SK-N-SH (cell line): ENCODE results near the gene DCBLD1. TPM values are rescaled to one million over a fixed set of nuclear protein-coding genes. Genes with fewer than 3 reads are reported as not detected.

Experiments
- CTCF ChIA-PET: fragments of 300-600, 350-600 bp; formaldehyde crosslinking; extraction: SDS; loops from one replicate; lab custom pipeline; 2021; lab: Yijun Ruan, JAX
- POLR2A ChIA-PET: fragments of 350-600 bp; sonication (Branson Sonifier 250); formaldehyde crosslinking; extraction: SDS; loops from one replicate; lab custom pipeline; 2020; ENCODE audit warnings: antibody characterized with exemption, inconsistent platforms; lab: Yijun Ruan, JAX
- DNase-seq: peaks from one replicate; pipeline ENCODE4 v3.0.0; 2012
- H2AFZ ChIP-seq: fragments of 200-600 bp; sonication (generic); 2 replicates; pipeline ENCODE4 v1.8.1; 2016; ENCODE audit warnings: antibody characterized with exemption, mild to moderate bottlenecking, low read depth
- H3F3A ChIP-seq: fragments of 200-600 bp; sonication (generic); replicated peaks from 2 replicates; pipeline ENCODE3; 2016; ENCODE audit warnings: antibody characterized with exemption, mild to moderate bottlenecking; ENCODE audit not compliant: insufficient read depth
- H3K27ac ChIP-seq, 2 experiments: fragments of 200-500 bp in 1 of 2; fragments of 200-600 bp in 1 of 2; sonication (Bioruptor generic) in 1 of 2; sonication (generic), shearing (Covaris generic) in 1 of 2; 2 replicates each; pipeline versions ENCODE4 v1.5.1 to v1.6.1; 2014 to 2016; ENCODE audit warnings: low read depth in 2 of 2, inconsistent platforms in 1 of 2, low read length in 1 of 2, mild to moderate bottlenecking in 1 of 2, mixed read lengths in 1 of 2
- H3K27me3 ChIP-seq: fragments of 200-600 bp; sonication (generic), shearing (Covaris generic); 2 replicates; pipeline ENCODE4 v1.6.1; 2016; ENCODE audit warnings: mixed run types; ENCODE audit not compliant: insufficient read depth
- H3K36me3 ChIP-seq, 2 experiments: fragments of 200-500 bp in 1 of 2; fragments of 200-600 bp in 1 of 2; sonication (Bioruptor generic) in 1 of 2; sonication (generic) in 1 of 2; replicated peaks in 1 of 2; 2 replicates each; pipeline versions ENCODE3 to v1.5.1; 2014 to 2016; ENCODE audit warnings: low read length in 1 of 2, mild to moderate bottlenecking in 1 of 2; ENCODE audit not compliant: insufficient read depth in 2 of 2, control insufficient read depth in 1 of 2
- H3K4me1 ChIP-seq, 2 experiments: fragments of 200-500 bp in 1 of 2; fragments of 200-600 bp in 1 of 2; sonication (Bioruptor generic) in 1 of 2; sonication (generic), shearing (Covaris generic) in 1 of 2; 2 replicates each; pipeline versions ENCODE4 v1.5.1 to v1.6.1; 2014 to 2016; ENCODE audit warnings: low read depth in 1 of 2, low read length in 1 of 2, mixed run types in 1 of 2; ENCODE audit not compliant: insufficient read depth in 2 of 2, control insufficient read depth in 1 of 2
- H3K4me2 ChIP-seq: fragments of 200-600 bp; sonication (generic), shearing (Covaris generic); 2 replicates; pipeline ENCODE4 v1.6.1; 2017; ENCODE audit warnings: mixed run types
- H3K4me3 ChIP-seq, 2 experiments: fragments of 200-500 bp in 1 of 2; fragments of 200-600 bp in 1 of 2; sonication (Bioruptor generic) in 1 of 2; sonication (generic), shearing (Covaris generic) in 1 of 2; 2 replicates each; pipeline versions ENCODE4 v1.5.1 to v1.8.1; 2014 to 2016; ENCODE audit warnings: low read depth in 2 of 2, inconsistent platforms in 1 of 2, low read length in 1 of 2, mild to moderate bottlenecking in 1 of 2, mixed read lengths in 1 of 2, moderate library complexity in 1 of 2
- H3K79me2 ChIP-seq: fragments of 200-600 bp; sonication (generic); 2 replicates; pipeline ENCODE4 v1.8.1; 2017; ENCODE audit warnings: mild to moderate bottlenecking; ENCODE audit not compliant: insufficient read depth
- H3K9ac ChIP-seq: fragments of 200-600 bp; sonication (generic); 2 replicates; pipeline ENCODE4 v1.6.1; 2017; ENCODE audit warnings: mixed run types
- H3K9me2 ChIP-seq: fragments of 200-600 bp; sonication (generic); 2 replicates; pipeline ENCODE4 v1.6.1; 2017; ENCODE audit warnings: mixed run types
- H3K9me3 ChIP-seq: fragments of 200-600 bp; sonication (generic); 2 replicates; pipeline ENCODE4 v1.6.1; 2017; ENCODE audit warnings: mixed run types, mild to moderate bottlenecking, moderate library complexity
- H4K20me1 ChIP-seq: fragments of 200-600 bp; sonication (generic); 2 replicates; pipeline ENCODE4 v1.6.1; 2017; ENCODE audit warnings: mild to moderate bottlenecking, mixed run types; ENCODE audit not compliant: insufficient read depth
- CHD2 ChIP-seq: fragments of 150-350 bp; IDR thresholded peaks from 2 replicates; pipeline ENCODE4 v1.6.1; 2018; ENCODE audit warnings: low read length; ENCODE audit not compliant: partially characterized antibody
- EP300 ChIP-seq, 2 experiments: IDR thresholded peaks; 2 replicates each; pipeline versions ENCODE4 v1.4.0 to v1.6.1; 2012; ENCODE audit warnings: borderline replicate concordance in 1 of 2, low read depth in 1 of 2, low read length in 1 of 2
- FOSL2 ChIP-seq: IDR thresholded peaks from 2 replicates; pipeline ENCODE4 v1.4.0; 2012; ENCODE audit warnings: low read depth, mild to moderate bottlenecking, moderate library complexity, borderline replicate concordance
- GATA2 ChIP-seq: sonication (generic); formaldehyde crosslinking; IDR thresholded peaks from 2 replicates; pipeline ENCODE4 v1.5.0; 2020; ENCODE audit warnings: mild to moderate bottlenecking, missing genetic modification reagents
- IRF3 ChIP-seq: fragments of 150-350 bp; IDR thresholded peaks from 2 replicates; pipeline ENCODE4 v1.6.1; 2016; ENCODE audit warnings: mild to moderate bottlenecking, low read depth, low read length
- JUND ChIP-seq: IDR thresholded peaks from 2 replicates; pipeline ENCODE4 v1.4.0; 2012
- MAX ChIP-seq: IDR thresholded peaks from 2 replicates; pipeline ENCODE4 v1.4.0; 2012; ENCODE audit warnings: low read depth
- MXI1 ChIP-seq: IDR thresholded peaks from 2 replicates; pipeline ENCODE4 v1.6.1; 2012; ENCODE audit warnings: mild to moderate bottlenecking, low read depth, low read length, improper control_type of control experiment
- NRF1 ChIP-seq: IDR thresholded peaks from 2 replicates; pipeline ENCODE4 v1.6.1; 2012; ENCODE audit warnings: low read depth, mild to moderate bottlenecking, low read length
- RCOR1 ChIP-seq: fragments of 150-350 bp; IDR thresholded peaks from 2 replicates; pipeline ENCODE4 v1.6.1; 2017; ENCODE audit warnings: antibody characterized with exemption, low read length
- SIN3A ChIP-seq: IDR thresholded peaks from 2 replicates; pipeline ENCODE4 v1.6.1; 2012; ENCODE audit warnings: low read depth, mild to moderate bottlenecking, low read length, moderate library complexity, borderline replicate concordance
- SMC3 ChIP-seq: IDR thresholded peaks from 2 replicates; pipeline ENCODE4 v1.6.1; 2012; ENCODE audit warnings: low read depth, low read length, improper control_type of control experiment
- TAF1 ChIP-seq: IDR thresholded peaks from 2 replicates; pipeline ENCODE4 v1.6.1; 2012; ENCODE audit warnings: low read depth, mild to moderate bottlenecking, low read length, moderate library complexity, borderline replicate concordance
- TCF12 ChIP-seq: IDR thresholded peaks from 2 replicates; pipeline ENCODE4 v1.4.0; 2012
- TEAD4 ChIP-seq: IDR thresholded peaks from 2 replicates; pipeline ENCODE4 v1.4.0; 2012; ENCODE audit warnings: mild to moderate bottlenecking, borderline replicate concordance; ENCODE audit not compliant: insufficient read depth
- USF1 ChIP-seq: IDR thresholded peaks from 2 replicates; pipeline ENCODE4 v1.4.0; 2012; ENCODE audit warnings: low read depth, borderline replicate concordance
- YY1 ChIP-seq: IDR thresholded peaks from 2 replicates; pipeline ENCODE4 v1.4.0; 2012; ENCODE audit warnings: low read depth, mild to moderate bottlenecking
- ZBTB33 ChIP-seq: IDR thresholded peaks from 2 replicates; pipeline ENCODE4 v1.4.0; 2012; ENCODE audit warnings: low read depth, borderline replicate concordance
- WGBS: methylation state at CpG from one replicate; pipeline ENCODE4 v1.1.6; 2017; ENCODE audit warnings: low lambda C conversion rate; 5-methylcytosine and 5-hydroxymethylcytosine counted together
- polyA plus RNA-seq, 3 experiments: library from polyadenylated mRNA; depleted of rRNA; stranded (reverse); fragments of >200 nt; gene quantifications; 2 replicates each; pipeline ENCODE4 v1.2.3, GENCODE V29; 2012
- TF ChIP-seq, protein P1 (sequence below): fragments of 150-350 bp; IDR thresholded peaks from 2 replicates; pipeline ENCODE4 v1.6.1; 2017; ENCODE audit warnings: antibody characterized with exemption, low read length, low read depth, borderline replicate concordance
- TF ChIP-seq, protein P2 (sequence below): fragments of 200-600 bp; sonication (generic); IDR thresholded peaks from 2 replicates; pipeline ENCODE4 v1.6.1; 2017; ENCODE audit warnings: antibody characterized with exemption, mild to moderate bottlenecking, moderate library complexity

DCBLD1 gene
- polyA plus RNA-seq, 1 of the 3 experiments (the other 2 are of a cell fraction) = 82.2 TPM

DNA sequence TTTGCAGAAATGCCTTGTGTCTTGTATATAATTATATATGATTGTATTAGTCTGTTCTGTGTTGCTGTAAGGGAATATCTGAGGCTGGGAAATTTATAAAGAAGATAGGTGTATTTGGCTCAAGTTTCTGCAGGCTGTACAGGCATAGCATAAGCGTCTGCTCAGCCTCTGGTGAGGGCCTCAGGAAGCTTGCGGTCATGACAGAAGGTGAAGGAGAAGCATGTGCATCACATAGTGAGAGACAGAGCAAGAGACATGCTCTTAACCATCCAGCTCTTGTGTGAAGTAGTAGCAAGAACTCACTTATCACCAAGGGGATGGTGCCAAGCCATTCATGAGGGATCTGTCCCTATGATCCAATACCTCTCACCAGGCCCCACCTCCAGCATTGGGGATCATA lies 6.5 kb downstream of the DCBLD1 start:
- H3K9ac ChIP-seq = no peak overlapping the region
- H3K27me3 ChIP-seq = no peaks in the 10 kb centered on the region
- CTCF ChIA-PET = interaction anchor here (1.7 kb wide), 1 partner anchor 39 kb away, joined by 7 read pairs; no protein-coding TSS in a partner anchor
- peaks cover 0 to 44% of the 10 kb centered on the region in 2 experiments for H3K36me3 ChIP-seq
- peak overlapping the region in 1 of 2 experiments; percentile 97; a peak in 2 of 4 replicates for H3K27ac ChIP-seq
- no peak overlapping the region for H2AFZ ChIP-seq
- no peaks in the 10 kb centered on the region for H3K9me3 ChIP-seq
- H3F3A ChIP-seq = peaks cover 63% of the 10 kb centered on the region
- no peaks in the 10 kb centered on the region for H3K9me2 ChIP-seq
- POLR2A ChIA-PET = no interaction called here
- 0 out of 2 replicates have a peak overlapping the region, but pooled peaks have one; percentile 22 for H3K4me2 ChIP-seq
- WGBS = 57% methylated on average over 2 of the region's 2 CpGs
- no peaks in the 10 kb centered on the region for H4K20me1 ChIP-seq
- no peak for DNase-seq
- TF ChIP-seq USF1 (no peak), GATA2 (no peak), ZBTB33 (no peak), MAX (no peak), IRF3 (no peak)
- no peak overlapping the region for H3K4me3 ChIP-seq
- H3K79me2 ChIP-seq = peaks cover 100% of the 10 kb centered on the region
- H3K4me1 ChIP-seq = peaks cover 0 to 28% of the 10 kb centered on the region in 2 experiments

GRCh38 chr6:117491916-117492315 lies 9.4 kb downstream of the DCBLD1 start:
- H3K9me2 ChIP-seq = no peaks in the 10 kb centered on the region
- peaks cover 0 to 15% of the 10 kb centered on the region in 2 experiments for H3K36me3 ChIP-seq
- peak overlapping the region; percentile 60 for H3K9ac ChIP-seq
- no peaks in the 10 kb centered on the region for H4K20me1 ChIP-seq
- peak overlapping the region; percentile 73 for H3K4me2 ChIP-seq
- H3K4me3 ChIP-seq = peak overlapping the region in 1 of 2 experiments; percentile 30; a peak in 3 of 4 replicates
- H3K27ac ChIP-seq = peak overlapping the region; percentile 75 to 97; a peak in 3 of 4 replicates
- peaks cover 0 to 52% of the 10 kb centered on the region in 2 experiments for H3K4me1 ChIP-seq
- ChIA-PET CTCF (no interaction called here), POLR2A (no interaction called here)
- 0 out of 2 replicates have a peak overlapping the region, but pooled peaks have one; percentile 34 for H2AFZ ChIP-seq
- WGBS = 4% methylated on average over 5 of the region's 5 CpGs
- H3K27me3 ChIP-seq = no peaks in the 10 kb centered on the region
- no peaks in the 10 kb centered on the region for H3K9me3 ChIP-seq
- H3F3A ChIP-seq = peaks cover 86% of the 10 kb centered on the region
- peaks cover 99% of the 10 kb centered on the region for H3K79me2 ChIP-seq
- DNase-seq = no peak
- TF ChIP-seq, protein P1, sequence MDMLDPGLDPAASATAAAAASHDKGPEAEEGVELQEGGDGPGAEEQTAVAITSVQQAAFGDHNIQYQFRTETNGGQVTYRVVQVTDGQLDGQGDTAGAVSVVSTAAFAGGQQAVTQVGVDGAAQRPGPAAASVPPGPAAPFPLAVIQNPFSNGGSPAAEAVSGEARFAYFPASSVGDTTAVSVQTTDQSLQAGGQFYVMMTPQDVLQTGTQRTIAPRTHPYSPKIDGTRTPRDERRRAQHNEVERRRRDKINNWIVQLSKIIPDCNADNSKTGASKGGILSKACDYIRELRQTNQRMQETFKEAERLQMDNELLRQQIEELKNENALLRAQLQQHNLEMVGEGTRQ = no peak
- TF ChIP-seq TAF1 (no peak), SMC3 (no peak), JUND (peak; percentile 56), FOSL2 (peak; percentile 44; the same call in 1 of the 2 replicates), CHD2 (no peak), MXI1 (no peak), NRF1 (no peak), TCF12 (peak; percentile 63), MAX (no peak), RCOR1 (no peak), TEAD4 (peak; percentile 18; the same call in 1 of the 2 replicates), EP300 (IDR thresholded peaks at IDR 0.05; ENCODE audit: borderline replicate concordance in 1 of 2, low read depth in 1 of 2, low read length in 1 of 2) (peak in 1 of 2 experiments; percentile 58; a peak in 1 of 4 replicates), YY1 (no peak), SIN3A (no peak), GATA2 (no peak)
- TF ChIP-seq, protein P2, sequence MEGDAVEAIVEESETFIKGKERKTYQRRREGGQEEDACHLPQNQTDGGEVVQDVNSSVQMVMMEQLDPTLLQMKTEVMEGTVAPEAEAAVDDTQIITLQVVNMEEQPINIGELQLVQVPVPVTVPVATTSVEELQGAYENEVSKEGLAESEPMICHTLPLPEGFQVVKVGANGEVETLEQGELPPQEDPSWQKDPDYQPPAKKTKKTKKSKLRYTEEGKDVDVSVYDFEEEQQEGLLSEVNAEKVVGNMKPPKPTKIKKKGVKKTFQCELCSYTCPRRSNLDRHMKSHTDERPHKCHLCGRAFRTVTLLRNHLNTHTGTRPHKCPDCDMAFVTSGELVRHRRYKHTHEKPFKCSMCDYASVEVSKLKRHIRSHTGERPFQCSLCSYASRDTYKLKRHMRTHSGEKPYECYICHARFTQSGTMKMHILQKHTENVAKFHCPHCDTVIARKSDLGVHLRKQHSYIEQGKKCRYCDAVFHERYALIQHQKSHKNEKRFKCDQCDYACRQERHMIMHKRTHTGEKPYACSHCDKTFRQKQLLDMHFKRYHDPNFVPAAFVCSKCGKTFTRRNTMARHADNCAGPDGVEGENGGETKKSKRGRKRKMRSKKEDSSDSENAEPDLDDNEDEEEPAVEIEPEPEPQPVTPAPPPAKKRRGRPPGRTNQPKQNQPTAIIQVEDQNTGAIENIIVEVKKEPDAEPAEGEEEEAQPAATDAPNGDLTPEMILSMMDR = no peak
